Stimulated activated CD4-positive, alpha-beta T cell treated with anti-CD3 and anti-CD28 coated beads, TNF-alpha, amount 100 ng/mL, for 24 hours (primary cell): Measurements from ENCODE around the gene ZNF652.
"Not testable (repeated sequence)": the region's sequence is repeated elsewhere in the genome, so short reads cannot be mapped to it uniquely, and the experiment has no call there.

ENCODE experiments used
- DNase-seq, 3 experiments: peaks; one replicate each; pipeline ENCODE4 v3.0.0-alpha.2; 2020; ENCODE audit warnings: low read depth in 3 of 3

ZNF652 gene

GRCh38 chr17:49261540-49261939 is 100.5 kb downstream of the ZNF652 start:
- DNase-seq, result not testable (repeated sequence)

- no peak for DNase-seq
Measured at GRCh38 chr17:49260817-49261291, 101.2 kb downstream of the ZNF652 start.

GRCh38 chr17:49260011-49260816 is 101.8 kb downstream of the ZNF652 start:
- peak; percentile 23 to 53 (median 31) for DNase-seq

- DNase-seq, result no peak
Measured at GRCh38 chr17:49259663-49260010, 102.4 kb downstream of the ZNF652 start.

GRCh38 chr17:49258394-49258793 is 103.7 kb downstream of the ZNF652 start:
- DNase-seq, result no peak

- DNase-seq, result no peak
Measured at GRCh38 chr17:49255125-49255524, 106.9 kb downstream of the ZNF652 start.

GRCh38 chr17:49254066-49254465 is 108.0 kb downstream of the ZNF652 start:
- no peak for DNase-seq

- no peak for DNase-seq
Measured at GRCh38 chr17:49252148-49252695, 109.8 kb downstream of the ZNF652 start.

- DNase-seq, result no peak
Measured at GRCh38 chr17:49249890-49250522, 112.0 kb downstream of the ZNF652 start.

- DNase-seq, result no peak
Measured at GRCh38 chr17:49249292-49249794, 112.7 kb downstream of the ZNF652 start.

GRCh38 chr17:49247944-49248343 is 114.1 kb downstream of the ZNF652 start:
- no peak for DNase-seq

- DNase-seq, result no peak
Measured at GRCh38 chr17:49244839-49245238, 117.2 kb downstream of the ZNF652 start.
